KMS-11 (cell line): ENCODE measurements around the gene AOC3.
"Not testable (repeated sequence)": the region's sequence is repeated elsewhere in the genome, so short reads cannot be mapped to it uniquely, and the experiment has no call there.

ENCODE experiments used
- H2AFZ ChIP-seq: fragments of 200-600 bp; sonication (generic); 2 replicates; pipeline ENCODE4 v1.6.1; 2016; ENCODE audit warnings: antibody characterized with exemption, mixed run types, low read depth
- H3K27ac ChIP-seq: fragments of 200-600 bp; sonication (generic); 2 replicates; pipeline ENCODE4 v1.6.1; 2016; ENCODE audit warnings: mild to moderate bottlenecking, mixed run types
- H3K27me3 ChIP-seq: fragments of 200-600 bp; sonication (generic); 2 replicates; pipeline ENCODE4 v1.6.1; 2017; ENCODE audit warnings: mild to moderate bottlenecking, low read depth, mixed run types, moderate library complexity; ENCODE audit not compliant: insufficient read depth
- H3K36me3 ChIP-seq: fragments of 200-600 bp; sonication (generic); 2 replicates; pipeline ENCODE4 v1.6.1; 2017; ENCODE audit warnings: mild to moderate bottlenecking, mixed run types; ENCODE audit not compliant: insufficient read depth
- H3K4me1 ChIP-seq: fragments of 200-600 bp; sonication (generic); 2 replicates; pipeline ENCODE4 v1.6.1; 2016; ENCODE audit warnings: mild to moderate bottlenecking, low read depth, mixed run types; ENCODE audit not compliant: poor library complexity, severe bottlenecking
- H3K4me2 ChIP-seq: fragments of 200-600 bp; sonication (generic); 2 replicates; pipeline ENCODE4 v1.7.0; 2016; ENCODE audit warnings: mild to moderate bottlenecking, mixed run types
- H3K4me3 ChIP-seq: fragments of 200-600 bp; sonication (generic); IDR thresholded peaks from 2 replicates; pipeline ENCODE4 v1.6.1; 2017; ENCODE audit warnings: low read depth, low read length, mixed read lengths; ENCODE audit not compliant: insufficient read depth
- H3K79me2 ChIP-seq: fragments of 200-600 bp; sonication (generic); 2 replicates; pipeline ENCODE4 v1.6.1; 2016; ENCODE audit warnings: low read depth, mixed run types; ENCODE audit not compliant: insufficient read depth
- H3K9ac ChIP-seq: fragments of 200-600 bp; sonication (generic); 2 replicates; pipeline ENCODE4 v1.6.1; 2016; ENCODE audit warnings: mild to moderate bottlenecking, mixed run types
- H4K20me1 ChIP-seq: fragments of 200-600 bp; sonication (generic); 2 replicates; pipeline ENCODE4 v1.6.1; 2016; ENCODE audit warnings: mild to moderate bottlenecking, mixed run types; ENCODE audit not compliant: insufficient read depth
- TF ChIP-seq, protein P1 (sequence below): fragments of 200-600 bp; sonication (generic); conservative IDR thresholded peaks from 2 replicates; pipeline ENCODE4 v1.6.1; 2017; ENCODE audit warnings: low read depth, mild to moderate bottlenecking, antibody characterized with exemption, low read length, moderate library complexity, mixed read lengths

The AOC3 gene

DNA sequence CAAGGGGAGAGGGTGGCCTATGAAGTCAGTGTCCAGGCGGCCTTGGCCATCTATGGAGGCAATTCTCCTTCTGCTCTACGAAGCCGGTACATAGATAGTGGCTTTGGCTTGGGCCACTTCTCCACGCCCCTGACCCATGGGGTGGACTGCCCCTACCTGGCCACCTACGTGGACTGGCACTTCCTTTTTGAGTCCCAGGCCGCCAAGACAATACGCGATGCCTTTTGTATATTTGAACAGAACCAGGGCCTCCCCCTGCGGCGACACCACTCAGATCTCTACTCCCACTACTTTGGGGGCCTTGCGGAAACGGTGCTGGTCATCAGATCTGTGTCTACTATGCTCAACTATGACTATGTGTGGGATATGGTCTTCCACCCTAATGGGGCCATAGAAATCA is 17.3 kb downstream of the AOC3 start:
- Histone ChIP-seq H3K4me3 (no peak overlapping the region), H3K27me3 (no peaks in the 10 kb centered on the region), H2AFZ (no peak overlapping the region), H3K36me3 (no peaks in the 10 kb centered on the region), H3K9ac (no peak overlapping the region), H3K27ac (no peak overlapping the region), H3K4me1 (no peaks in the 10 kb centered on the region), H3K79me2 (no peaks in the 10 kb centered on the region), H3K4me2 (no peak overlapping the region), H4K20me1 (no peaks in the 10 kb centered on the region)
- TF ChIP-seq, protein P1, sequence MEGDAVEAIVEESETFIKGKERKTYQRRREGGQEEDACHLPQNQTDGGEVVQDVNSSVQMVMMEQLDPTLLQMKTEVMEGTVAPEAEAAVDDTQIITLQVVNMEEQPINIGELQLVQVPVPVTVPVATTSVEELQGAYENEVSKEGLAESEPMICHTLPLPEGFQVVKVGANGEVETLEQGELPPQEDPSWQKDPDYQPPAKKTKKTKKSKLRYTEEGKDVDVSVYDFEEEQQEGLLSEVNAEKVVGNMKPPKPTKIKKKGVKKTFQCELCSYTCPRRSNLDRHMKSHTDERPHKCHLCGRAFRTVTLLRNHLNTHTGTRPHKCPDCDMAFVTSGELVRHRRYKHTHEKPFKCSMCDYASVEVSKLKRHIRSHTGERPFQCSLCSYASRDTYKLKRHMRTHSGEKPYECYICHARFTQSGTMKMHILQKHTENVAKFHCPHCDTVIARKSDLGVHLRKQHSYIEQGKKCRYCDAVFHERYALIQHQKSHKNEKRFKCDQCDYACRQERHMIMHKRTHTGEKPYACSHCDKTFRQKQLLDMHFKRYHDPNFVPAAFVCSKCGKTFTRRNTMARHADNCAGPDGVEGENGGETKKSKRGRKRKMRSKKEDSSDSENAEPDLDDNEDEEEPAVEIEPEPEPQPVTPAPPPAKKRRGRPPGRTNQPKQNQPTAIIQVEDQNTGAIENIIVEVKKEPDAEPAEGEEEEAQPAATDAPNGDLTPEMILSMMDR, result no peak

DNA sequence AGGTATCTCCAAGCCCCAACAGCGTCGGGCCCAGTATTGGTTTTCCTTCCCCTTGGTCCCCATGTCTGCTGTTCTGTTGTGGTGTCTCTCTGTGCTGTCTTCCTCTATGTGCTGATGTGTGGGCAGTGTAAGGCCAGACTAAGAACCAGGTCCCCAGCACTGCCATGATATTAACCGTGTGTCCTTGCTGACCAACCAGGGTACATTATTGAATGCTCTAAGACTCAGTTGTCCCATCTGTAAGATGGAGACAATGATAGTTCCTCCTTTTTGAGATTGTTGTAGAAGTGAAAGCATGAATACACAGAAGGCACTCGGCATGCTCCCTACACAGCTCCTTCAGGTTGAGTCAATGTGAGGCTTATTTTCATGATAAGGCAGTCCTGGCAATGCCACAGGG is 20.6 kb downstream of the AOC3 start:
- Histone ChIP-seq H3K36me3 (no peaks in the 10 kb centered on the region), H3K4me1 (no peaks in the 10 kb centered on the region), H3K4me2 (no peak overlapping the region), H3K27me3 (no peaks in the 10 kb centered on the region), H4K20me1 (no peaks in the 10 kb centered on the region), H3K9ac (no peak overlapping the region), H3K27ac (no peak overlapping the region), H3K79me2 (no peaks in the 10 kb centered on the region), H2AFZ (no peak overlapping the region), H3K4me3 (no peak overlapping the region)
- TF ChIP-seq, protein P1, result no peak

DNA sequence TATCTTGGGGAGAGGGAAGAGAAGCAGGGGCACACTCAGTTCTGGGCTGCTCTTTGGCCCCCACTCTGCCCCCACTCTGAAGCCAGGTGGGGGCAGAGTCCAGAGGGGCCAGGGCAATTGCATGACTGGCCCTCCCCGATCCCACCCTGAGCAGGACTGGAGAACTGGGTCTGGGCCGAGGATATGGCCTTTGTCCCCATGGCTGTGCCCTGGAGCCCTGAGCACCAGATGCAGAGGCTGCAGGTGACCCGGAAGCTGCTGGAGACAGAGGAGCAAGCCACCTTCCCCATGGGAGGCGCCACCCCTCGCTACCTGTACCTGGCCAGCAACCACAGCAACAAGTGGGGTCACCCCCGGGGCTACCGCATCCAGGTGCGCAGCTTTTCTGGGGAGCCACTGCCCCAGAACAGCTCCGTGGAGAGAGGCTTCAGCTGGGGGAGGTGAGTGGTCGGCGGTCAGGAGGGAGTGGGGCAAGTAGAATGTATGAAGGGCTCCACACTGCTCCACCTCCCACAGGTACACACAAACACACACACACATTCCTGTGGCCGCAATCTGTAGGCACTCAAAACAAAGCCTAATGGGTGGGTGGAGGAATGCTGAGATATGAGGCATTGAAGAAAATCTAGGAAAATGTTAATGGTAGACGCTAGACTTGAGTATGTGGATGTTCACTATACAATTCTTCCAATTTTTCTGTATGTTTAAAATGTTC is 21.4 kb downstream of the AOC3 start:
- Histone ChIP-seq H3K9ac (no peak overlapping the region), H3K36me3 (no peaks in the 10 kb centered on the region), H3K27ac (no peak overlapping the region), H3K4me3 (no peak overlapping the region), H3K4me1 (no peaks in the 10 kb centered on the region), H3K79me2 (no peaks in the 10 kb centered on the region), H4K20me1 (no peaks in the 10 kb centered on the region), H2AFZ (no peak overlapping the region), H3K4me2 (no peak overlapping the region), H3K27me3 (no peaks in the 10 kb centered on the region)
- TF ChIP-seq, protein P1, result no peak

DNA sequence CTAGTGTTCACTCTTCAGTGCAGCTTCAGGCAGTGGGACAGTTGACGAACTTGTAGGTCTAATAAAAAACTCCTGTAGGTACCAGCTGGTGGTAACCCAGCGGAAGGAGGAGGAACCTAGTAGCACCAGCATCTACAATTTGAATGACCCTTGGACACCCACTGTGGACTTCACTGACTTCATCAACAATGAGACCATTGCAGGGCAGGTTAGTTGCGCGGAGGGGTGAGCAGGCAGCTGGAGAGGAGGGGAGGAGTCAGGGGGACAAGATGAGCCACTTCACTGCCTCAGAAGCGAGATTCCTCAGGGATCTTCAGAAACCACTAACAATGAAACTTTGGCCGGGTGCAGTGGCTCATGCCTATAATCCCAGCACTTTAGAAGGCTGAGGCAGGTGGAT is 22.3 kb downstream of the AOC3 start:
- no peak overlapping the region for H3K4me2 ChIP-seq
- H4K20me1 ChIP-seq, result no peaks in the 10 kb centered on the region
- H3K27me3 ChIP-seq, result no peaks in the 10 kb centered on the region
- no peak overlapping the region for H2AFZ ChIP-seq
- H3K36me3 ChIP-seq, result no peaks in the 10 kb centered on the region
- H3K4me3 ChIP-seq, result no peak overlapping the region
- TF ChIP-seq, protein P1, result no peak
- no peak overlapping the region for H3K27ac ChIP-seq
- no peaks in the 10 kb centered on the region for H3K4me1 ChIP-seq
- no peaks in the 10 kb centered on the region for H3K79me2 ChIP-seq
- H3K9ac ChIP-seq, result no peak overlapping the region

DNA sequence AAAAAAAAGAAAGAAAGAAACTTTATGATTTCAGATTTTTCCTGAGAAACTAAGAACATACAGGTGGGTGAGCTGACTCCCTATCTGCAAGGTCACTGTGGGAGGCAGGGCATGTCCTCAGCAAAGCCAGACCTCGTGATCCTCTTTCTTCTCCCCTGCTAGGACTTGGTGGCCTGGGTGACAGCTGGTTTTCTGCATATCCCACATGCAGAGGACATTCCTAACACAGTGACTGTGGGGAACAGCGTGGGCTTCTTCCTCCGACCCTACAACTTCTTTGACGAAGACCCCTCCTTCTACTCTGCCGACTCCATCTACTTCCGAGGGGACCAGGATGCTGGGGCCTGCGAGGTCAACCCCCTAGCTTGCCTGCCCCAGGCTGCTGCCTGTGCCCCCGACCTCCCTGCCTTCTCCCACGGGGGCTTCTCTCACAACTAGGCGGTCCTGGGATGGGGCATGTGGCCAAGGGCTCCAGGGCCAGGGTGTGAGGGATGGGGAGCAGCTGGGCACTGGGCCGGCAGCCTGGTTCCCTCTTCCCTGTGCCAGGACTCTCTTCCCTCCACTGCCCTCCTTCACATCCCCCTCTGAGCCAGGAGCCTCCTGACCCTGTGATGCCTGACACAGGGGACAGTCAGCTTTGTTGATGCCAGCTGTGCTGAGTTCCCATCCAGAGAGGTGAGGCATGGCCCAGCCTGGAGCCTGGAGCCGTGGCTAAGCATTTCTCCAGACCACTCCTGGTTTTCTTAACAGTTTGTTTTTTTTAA is 23.1 kb downstream of the AOC3 start:
- not testable (repeated sequence) for H3K4me3 ChIP-seq, H3K27ac ChIP-seq, H3K79me2 ChIP-seq, H2AFZ ChIP-seq, H3K36me3 ChIP-seq, H3K9ac ChIP-seq, H3K4me1 ChIP-seq, H4K20me1 ChIP-seq, H3K27me3 ChIP-seq, H3K4me2 ChIP-seq
